Inferior parietal cortex (tissue), 1 donor: ENCODE data around the gene TOP2A.
"Not testable (repeated sequence)": the region's sequence is repeated elsewhere in the genome, so short reads cannot be mapped to it uniquely, and the experiment has no call there.

Experiments used
- DNase-seq: peaks from one replicate; pipeline ENCODE4 v3.0.0-alpha.2; 2016; ENCODE audit errors: extremely low spot score

The TOP2A gene

DNA sequence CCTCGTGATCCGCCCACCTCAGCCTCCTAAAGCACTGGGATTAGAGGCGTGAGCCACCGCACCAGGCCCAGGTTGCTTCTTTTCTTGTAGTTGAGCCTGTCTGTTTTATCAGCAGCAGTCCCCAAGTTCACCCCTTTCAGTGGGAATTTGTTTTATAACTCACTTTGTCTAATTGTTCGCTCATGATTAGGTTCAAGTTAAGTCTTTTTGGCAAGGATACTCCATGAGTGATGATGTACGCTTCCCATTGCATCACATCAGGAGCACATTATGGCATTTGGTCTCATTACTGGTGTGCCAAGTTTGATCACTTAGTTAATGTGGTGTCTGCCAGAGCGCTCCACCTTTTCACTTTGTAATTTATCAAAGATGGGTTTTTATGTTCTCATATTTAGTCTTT lies 38.7 kb downstream of the TOP2A start:
- no peak for DNase-seq

DNA sequence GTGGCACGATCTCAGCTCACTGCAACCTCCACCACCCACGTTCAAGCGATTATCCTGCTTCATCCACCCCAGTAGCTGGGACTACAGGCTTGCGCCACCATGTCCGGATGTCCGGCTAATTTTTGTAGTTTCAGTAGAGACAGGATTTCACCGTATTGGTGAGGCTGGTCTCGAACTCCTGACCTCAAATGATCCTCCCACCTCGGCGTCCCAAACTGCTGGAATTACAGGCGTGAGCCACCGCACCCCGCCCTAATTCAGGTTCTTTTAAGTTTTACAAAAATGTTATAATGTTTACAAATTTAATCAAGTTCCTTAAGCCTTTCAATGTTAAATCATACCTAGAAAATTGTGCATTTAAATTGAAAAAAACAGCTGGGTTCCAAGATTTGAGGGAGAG lies 39.9 kb downstream of the TOP2A start:
- no peak for DNase-seq

DNA sequence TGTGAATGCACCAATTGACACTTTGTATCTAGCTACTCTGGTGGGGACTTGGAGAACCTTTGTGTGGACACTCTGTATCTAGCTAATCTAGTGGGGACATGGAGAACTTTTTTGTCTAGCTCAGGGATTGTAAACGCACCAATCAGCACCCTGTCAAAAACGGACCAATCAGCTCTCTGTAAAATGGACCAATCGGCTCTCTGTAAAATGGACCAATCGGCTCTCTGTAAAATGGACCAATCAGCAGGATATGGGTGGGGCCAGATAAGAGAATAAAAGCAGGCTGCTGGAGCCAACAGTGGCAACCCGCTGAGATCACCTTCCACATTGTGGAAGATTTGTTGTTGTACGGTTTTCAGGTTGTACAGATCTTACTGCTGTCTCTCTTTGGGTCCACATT lies 41.2 kb downstream of the TOP2A start:
- not testable (repeated sequence) for DNase-seq

DNA sequence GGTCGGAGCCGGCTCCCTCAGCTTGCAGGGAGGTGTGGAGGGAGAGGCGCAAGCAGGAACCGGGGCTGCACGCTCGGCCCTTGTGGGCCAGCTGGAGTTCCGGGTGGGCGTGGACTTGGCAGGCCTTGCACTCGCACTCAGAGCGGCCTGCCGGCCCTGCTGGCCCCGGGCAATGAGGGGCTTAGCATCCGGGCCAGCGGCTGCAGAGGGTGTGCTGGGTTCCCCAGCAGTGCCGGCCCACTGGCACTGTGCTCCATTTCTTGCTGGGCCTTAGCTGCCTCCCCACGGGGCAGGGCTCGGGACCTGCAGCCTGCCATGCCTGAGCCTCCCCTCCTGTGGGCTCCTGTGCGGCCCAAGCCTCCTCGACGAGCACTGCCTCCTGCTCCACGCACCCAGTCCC lies 41.9 kb downstream of the TOP2A start:
- DNase-seq: not testable (repeated sequence)

- no peak for DNase-seq
These were observed 42.7 kb downstream of the TOP2A start for GRCh38 chr17:40374821-40375498.

GRCh38 chr17:40373999-40374398 lies 43.7 kb downstream of the TOP2A start:
- DNase-seq: no peak

GRCh38 chr17:40373324-40373723 lies 44.4 kb downstream of the TOP2A start:
- no peak for DNase-seq

- DNase-seq: not testable (repeated sequence)
These were observed 45.1 kb downstream of the TOP2A start for GRCh38 chr17:40372644-40373043.

DNA sequence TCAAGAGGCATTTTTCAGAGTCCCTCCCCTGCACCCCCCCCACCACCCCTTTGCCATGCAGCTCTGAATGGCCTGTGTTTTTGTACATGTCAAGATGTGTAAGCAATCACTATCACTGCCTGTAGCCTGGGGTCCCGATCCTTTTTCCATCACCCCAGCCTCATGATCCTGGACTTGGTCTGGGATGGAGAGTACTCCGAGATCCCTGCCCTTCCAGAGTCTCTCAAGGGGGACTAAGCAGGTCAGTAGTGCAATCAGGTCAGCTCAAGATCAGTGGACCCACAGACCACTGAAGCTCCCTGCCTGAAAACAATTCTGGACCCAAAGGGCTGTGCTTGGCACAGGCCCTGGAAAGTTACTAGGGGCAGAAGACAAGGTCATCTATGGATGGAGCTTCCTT lies 45.7 kb downstream of the TOP2A start:
- DNase-seq: no peak

DNA sequence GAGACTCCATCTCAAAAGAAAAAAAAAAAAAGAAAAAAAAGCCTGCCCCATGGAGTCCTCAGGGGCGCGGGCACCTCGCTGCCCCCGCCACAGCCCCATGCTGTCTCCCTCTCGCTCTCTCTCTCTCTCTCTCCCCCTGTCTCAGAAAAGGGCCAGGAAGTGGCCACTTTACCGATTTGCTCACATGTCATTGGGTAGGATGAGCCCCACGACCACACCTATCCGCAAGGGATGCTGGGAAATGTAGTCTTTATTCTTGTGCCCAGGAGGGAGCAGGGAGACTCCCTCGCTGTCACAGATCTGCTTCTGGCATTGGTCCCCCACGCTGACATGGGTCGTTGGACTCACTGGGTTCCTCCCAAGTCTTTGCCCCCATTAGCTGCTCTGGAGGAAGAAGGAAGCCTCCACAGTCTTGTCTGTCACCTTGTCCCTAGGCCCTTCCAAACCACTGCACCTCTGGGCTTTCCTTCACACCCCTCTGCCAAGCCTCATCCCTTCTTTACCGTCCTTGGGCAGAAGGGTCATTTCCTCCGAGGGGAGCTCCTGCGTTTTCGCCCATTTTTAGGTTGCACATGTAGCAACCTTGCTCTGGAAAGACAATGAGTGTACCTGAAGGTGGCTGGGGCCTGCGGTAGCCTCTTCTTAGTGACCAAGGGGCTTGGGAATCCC lies 46.3 kb downstream of the TOP2A start:
- DNase-seq: no peak

DNA sequence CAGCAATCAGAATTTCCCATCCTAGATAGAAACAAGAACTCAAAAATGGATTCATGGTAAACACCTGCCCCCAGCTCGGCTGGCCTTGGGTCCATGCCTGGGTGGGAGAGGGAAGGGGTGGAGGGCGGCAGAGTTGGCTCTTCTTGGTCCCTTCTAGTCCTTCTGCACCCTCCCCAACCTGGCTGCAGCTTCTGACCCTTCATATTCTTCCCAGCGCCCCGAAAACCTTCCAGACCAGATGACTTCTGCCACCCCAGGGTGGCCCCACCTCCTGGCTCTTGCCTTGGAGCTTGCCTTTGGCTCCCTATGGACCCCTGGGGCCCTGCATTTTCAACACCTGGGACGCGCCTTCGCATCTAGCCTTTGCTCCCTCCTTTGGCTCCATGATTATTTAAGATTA lies 47.8 kb downstream of the TOP2A start:
- no peak for DNase-seq

DNA sequence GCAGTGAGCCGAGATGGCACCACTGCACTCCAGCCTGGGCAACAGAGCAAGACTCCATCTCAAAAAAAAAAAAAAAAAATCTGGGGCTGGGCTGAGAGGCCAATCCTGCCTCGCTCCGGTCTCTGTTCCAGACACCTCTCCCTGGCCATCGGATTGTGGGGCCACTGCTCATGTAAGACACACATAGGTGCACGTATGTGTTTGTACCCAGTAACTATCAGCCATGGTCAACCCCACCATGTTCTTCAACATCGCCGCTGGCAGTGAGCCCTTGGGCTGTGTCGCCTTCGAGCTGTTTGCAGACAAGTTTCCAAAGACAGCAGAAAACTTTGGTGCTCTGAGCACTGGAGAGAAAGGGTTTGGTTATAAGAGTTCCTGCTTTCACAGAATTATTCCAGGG lies 50.0 kb downstream of the TOP2A start:
- not testable (repeated sequence) for DNase-seq

DNA sequence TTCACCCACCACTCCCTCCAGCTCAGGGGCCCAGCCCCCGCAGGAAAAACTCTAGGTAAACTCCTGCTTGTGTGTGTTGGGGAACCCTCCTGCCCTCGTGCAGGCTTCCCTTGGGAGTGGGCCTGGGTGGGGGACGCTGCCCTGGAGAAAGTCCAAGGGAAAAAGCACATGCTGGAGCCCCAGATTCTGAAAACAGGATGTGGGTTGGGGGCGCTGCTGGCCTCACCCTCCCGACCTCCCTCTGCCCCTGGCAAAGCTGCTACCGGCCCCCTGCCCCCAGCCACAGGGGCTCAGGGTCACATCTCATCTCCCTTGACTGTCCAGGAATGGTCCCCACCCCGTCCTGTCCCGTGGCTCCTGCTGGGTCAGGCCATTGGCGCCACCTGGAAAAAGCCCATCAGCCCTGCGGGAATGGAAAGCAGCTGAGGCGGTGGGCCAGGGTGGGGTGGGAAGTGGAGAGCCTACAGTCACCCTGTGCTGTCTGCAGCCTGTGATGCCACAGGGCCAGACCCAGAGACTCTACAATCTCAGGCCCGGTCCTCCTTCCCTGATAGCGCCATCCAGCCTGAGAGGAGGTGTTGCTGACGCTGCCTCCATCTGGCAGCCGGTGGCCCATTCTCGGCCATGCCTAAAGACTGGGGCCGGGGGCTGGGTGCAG lies 50.7 kb downstream of the TOP2A start:
- no peak for DNase-seq

GRCh38 chr17:40366076-40366860 lies 51.4 kb downstream of the TOP2A start:
- no peak for DNase-seq

- DNase-seq: no peak
These were observed 52.8 kb downstream of the TOP2A start for GRCh38 chr17:40364906-40365305.

DNA sequence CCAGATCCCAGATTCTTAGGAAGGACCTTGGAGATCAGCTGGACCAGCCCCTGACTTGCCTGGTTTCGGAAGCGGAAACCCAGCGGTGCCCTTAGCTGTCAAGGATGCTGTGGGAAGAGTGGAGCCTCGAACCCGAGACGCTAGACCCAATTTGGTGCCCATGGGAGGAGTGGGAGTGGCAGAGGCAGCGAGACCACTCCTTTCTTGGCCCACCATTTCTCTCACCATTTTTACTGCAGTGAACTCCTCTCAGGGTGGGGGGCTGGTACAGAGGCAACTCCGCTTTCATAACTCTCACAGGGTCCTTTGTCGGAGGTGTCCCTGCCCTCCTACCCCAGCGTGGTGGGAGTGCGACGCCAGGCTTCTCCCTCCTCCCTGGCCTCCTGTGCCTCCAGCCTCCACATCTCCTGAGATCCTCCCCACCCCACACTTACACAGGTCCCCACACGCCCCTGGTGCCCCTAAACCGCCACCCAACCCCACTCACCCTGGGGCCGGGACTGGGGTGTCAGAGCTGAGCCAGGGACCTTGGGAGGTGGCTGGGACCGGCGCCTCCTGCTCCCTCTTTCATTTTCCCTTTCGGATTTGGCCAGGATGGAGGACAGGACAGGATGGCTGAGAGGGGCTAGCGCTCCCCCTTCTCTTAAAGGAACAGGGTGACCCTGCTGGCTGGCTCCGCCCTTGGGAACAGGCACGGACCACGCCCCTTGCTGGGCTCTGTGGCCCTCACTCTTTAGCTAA lies 53.4 kb downstream of the TOP2A start, which contains the start of gene GJD3:
Gene GJD3 (minus strand): TSS at position 617 of the 741 bp plus-strand sequence. CDS start 922 bp downstream, outside the sequence.
- DNase-seq: no peak

- DNase-seq: no peak
These were observed 54.4 kb downstream of the TOP2A start for GRCh38 chr17:40363111-40363827.

GRCh38 chr17:40362696-40363110 lies 55.0 kb downstream of the TOP2A start:
- no peak for DNase-seq

GRCh38 chr17:40361925-40362695 lies 55.6 kb downstream of the TOP2A start:
- DNase-seq: no peak
